ENCODE measurements around the gene COPZ1.

The COPZ1 gene

GRCh38 chr12:54300732-54301427 is 24.1 kb upstream of the COPZ1 start, which contains the start of gene NFE2:
TSS of gene NFE2 (minus strand) at chr12:54301015. CDS start at chr12:54295248, 5,767 bp downstream.
- TF ChIP-seq, protein P1, sequence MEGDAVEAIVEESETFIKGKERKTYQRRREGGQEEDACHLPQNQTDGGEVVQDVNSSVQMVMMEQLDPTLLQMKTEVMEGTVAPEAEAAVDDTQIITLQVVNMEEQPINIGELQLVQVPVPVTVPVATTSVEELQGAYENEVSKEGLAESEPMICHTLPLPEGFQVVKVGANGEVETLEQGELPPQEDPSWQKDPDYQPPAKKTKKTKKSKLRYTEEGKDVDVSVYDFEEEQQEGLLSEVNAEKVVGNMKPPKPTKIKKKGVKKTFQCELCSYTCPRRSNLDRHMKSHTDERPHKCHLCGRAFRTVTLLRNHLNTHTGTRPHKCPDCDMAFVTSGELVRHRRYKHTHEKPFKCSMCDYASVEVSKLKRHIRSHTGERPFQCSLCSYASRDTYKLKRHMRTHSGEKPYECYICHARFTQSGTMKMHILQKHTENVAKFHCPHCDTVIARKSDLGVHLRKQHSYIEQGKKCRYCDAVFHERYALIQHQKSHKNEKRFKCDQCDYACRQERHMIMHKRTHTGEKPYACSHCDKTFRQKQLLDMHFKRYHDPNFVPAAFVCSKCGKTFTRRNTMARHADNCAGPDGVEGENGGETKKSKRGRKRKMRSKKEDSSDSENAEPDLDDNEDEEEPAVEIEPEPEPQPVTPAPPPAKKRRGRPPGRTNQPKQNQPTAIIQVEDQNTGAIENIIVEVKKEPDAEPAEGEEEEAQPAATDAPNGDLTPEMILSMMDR (IDR thresholded peaks at IDR 0.05): no peak
- peaks cover 5% of the 10 kb centered on the region for H3K27me3 Mint-ChIP-seq (ENCODE audit: low read depth, poor library complexity)
- peak within 1 kb of the TSS; percentile 81 for H3K27ac Mint-ChIP-seq
- DNase-seq: peak; percentile 87
- H3K4me3 Mint-ChIP-seq: peak within 1 kb of the TSS; percentile 81
- no peaks in the 10 kb centered on the region for H3K36me3 Mint-ChIP-seq (ENCODE audit: low read depth)
- H3K4me1 Mint-ChIP-seq: peaks cover 74% of the 10 kb centered on the region
- H3K9me3 Mint-ChIP-seq: no peaks in the 10 kb centered on the region

GRCh38 chr12:54301428-54302048 is 23.4 kb upstream of the COPZ1 start:
- Mint-ChIP-seq H3K4me1 (peaks cover 70% of the 10 kb centered on the region), H3K27me3 (ENCODE audit: low read depth, poor library complexity) (peaks cover 5% of the 10 kb centered on the region)
- TF ChIP-seq, protein P1 (IDR thresholded peaks at IDR 0.05): no peak

GRCh38 chr12:54303640-54304039 is 21.3 kb upstream of the COPZ1 start:
- Mint-ChIP-seq H3K27ac (no peak overlapping the region), H3K4me1 (peaks cover 58% of the 10 kb centered on the region), H3K9me3 (no peaks in the 10 kb centered on the region), H3K36me3 (ENCODE audit: low read depth) (no peaks in the 10 kb centered on the region), H3K27me3 (ENCODE audit: low read depth, poor library complexity) (peaks cover 9% of the 10 kb centered on the region), H3K4me3 (no peak overlapping the region)
- no peak for DNase-seq
- TF ChIP-seq, protein P1 (IDR thresholded peaks at IDR 0.05): no peak

More at GRCh38 chr12:54301428-54302048, 23.4 kb upstream of the COPZ1 start:
- Mint-ChIP-seq H3K27ac (no peak overlapping the region), H3K36me3 (ENCODE audit: low read depth) (no peaks in the 10 kb centered on the region), H3K4me3 (peak overlapping the region; percentile 49), H3K9me3 (no peaks in the 10 kb centered on the region)
- DNase-seq: no peak

- H3K9me3 Mint-ChIP-seq: no peaks in the 10 kb centered on the region
- TF ChIP-seq, protein P1 (IDR thresholded peaks at IDR 0.05): no peak
- H3K27me3 Mint-ChIP-seq (ENCODE audit: low read depth, poor library complexity): peaks cover 9% of the 10 kb centered on the region
- H3K4me1 Mint-ChIP-seq: peaks cover 53% of the 10 kb centered on the region
- H3K27ac Mint-ChIP-seq: no peak overlapping the region
- H3K36me3 Mint-ChIP-seq (ENCODE audit: low read depth): no peaks in the 10 kb centered on the region
- H3K4me3 Mint-ChIP-seq: no peak overlapping the region
- no peak for DNase-seq
Observed at GRCh38 chr12:54304187-54304810, 20.6 kb upstream of the COPZ1 start.

DNA sequence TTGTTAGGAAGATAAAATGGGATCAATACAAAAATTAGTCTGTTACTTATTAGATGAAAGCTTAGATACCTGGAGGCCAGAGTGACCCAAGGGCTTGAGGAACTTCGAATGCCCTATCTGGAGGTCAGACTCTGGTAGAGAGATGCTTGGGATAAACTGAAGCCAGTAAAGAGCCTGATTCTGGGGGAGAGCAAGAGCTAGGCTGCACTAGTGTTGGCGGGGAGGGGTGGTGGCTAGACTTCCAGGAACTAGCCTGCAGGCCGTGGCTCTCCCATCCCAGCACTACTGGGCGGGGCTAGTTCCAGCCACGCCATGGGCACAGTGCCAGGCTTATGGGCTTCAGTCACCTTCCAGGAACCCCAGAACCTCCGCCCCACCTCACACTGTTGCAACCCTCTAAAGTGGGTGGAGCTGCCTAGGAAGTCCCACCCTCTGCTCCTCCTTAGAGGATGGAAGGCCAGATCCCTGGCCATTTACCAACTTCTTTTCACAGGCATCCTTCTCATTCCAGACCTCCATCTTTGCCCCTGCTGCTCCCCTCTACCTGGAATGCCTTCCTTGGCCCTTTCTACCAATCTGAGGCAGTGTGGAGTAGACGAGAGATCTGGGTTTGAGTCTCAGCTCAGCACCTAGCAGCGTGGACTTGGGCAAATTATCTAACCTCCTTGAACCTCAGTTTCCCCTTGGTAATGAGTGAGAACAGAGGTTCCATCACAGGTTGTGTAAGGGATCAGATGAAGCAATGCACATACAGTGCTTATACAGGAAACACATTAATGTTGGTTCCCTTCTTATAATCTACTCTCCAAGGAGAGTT is 17.8 kb upstream of the COPZ1 start:
- no peaks in the 10 kb centered on the region for H3K9me3 Mint-ChIP-seq
- no peak for DNase-seq
- H3K27me3 Mint-ChIP-seq (ENCODE audit: low read depth, poor library complexity): peaks cover 4% of the 10 kb centered on the region
- TF ChIP-seq, protein P1 (IDR thresholded peaks at IDR 0.05): no peak
- H3K4me1 Mint-ChIP-seq: peaks cover 24% of the 10 kb centered on the region
- no peak overlapping the region for H3K4me3 Mint-ChIP-seq
- no peak overlapping the region for H3K27ac Mint-ChIP-seq
- H3K36me3 Mint-ChIP-seq (ENCODE audit: low read depth): no peaks in the 10 kb centered on the region

Data from nephron progenitor cell (in vitro differentiated cells).